ENCODE results near the gene SLC25A40. TPM values are rescaled to one million over a fixed set of nuclear protein-coding genes. Genes with fewer than 3 reads are reported as not detected.

Gene SLC25A40
- total RNA-seq, 1 experiment from 2014 or later, result 43.7 TPM

GRCh38 chr7:87876869-87877234, 692 bp upstream of the SLC25A40 start:
- POLR2A ChIA-PET, result no interaction called here
- DNase-seq (ENCODE audit: low read depth, low spot score), result no peak

DNA sequence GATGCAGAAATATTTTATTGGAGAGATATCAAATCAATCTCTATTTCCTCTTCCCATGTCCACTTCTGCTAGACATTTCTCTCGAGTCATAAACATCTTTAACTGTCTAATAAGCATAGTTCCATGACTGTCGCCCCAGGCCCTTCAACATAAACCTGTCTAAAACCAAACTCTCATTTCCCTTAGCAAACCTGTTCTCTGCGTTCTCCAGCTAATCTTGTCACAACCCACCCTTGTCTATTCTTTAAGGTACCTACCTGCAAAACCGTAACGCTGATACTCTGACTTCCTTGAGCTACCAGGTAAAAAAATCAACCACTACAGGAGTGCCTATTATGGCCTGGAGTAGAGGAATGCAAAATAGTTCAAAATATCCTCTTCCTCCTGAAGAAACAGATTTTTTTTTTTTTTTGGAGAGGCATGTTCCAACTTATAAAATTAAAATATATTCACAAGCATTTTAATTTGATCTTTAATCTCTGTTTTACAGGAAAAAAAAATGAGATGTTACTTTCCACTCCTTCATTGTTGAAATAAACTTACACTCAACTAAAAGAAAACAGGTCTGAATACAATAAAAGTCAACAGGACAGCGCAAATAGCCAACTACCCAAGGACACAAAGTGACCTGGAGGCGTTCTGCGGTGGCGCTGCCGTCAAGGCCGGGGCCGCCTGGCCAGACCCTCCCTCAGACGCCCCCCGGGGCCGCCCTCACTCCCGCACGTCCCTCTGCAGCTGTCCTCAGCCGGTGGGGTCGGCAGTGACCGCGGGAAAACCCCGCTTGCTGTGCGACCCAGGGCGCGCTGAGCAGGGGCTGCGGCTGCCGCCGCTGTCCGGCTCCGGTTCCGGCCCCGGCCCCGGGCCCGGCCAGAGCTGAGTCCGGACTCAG, 765 bp downstream of the SLC25A40 start:
- H3K27me3 ChIP-seq (ENCODE audit: control insufficient read depth, insufficient read depth, low read length), result no peaks in the 10 kb centered on the region
- DNase-seq (ENCODE audit: low read depth, low spot score), result no peak
- ChIA-PET CTCF (no interaction called here), POLR2A (no interaction called here)
- ATAC-seq, result peak; percentile 6; the same call in 1 of the 2 replicates
- H3K36me3 ChIP-seq (ENCODE audit: control insufficient read depth, insufficient read depth, low read length), result peaks cover 6% of the 10 kb centered on the region
- H3K4me3 ChIP-seq (ENCODE audit: low read depth in 2 of 2, low read length in 2 of 2), result peak overlapping the region; percentile 64 to 93
- TF ChIP-seq POLR2AphosphoS5 (IDR thresholded peaks at IDR 0.05; ENCODE audit: low read depth, low read length) (no peak), SIN3A (IDR thresholded peaks at IDR 0.05; ENCODE audit: borderline replicate concordance, insufficient read depth, low read depth, low read length) (no peak), TCF7L2 (IDR thresholded peaks at IDR 0.05; ENCODE audit: low read depth, low read length) (no peak)
- TF ChIP-seq, protein P1, sequence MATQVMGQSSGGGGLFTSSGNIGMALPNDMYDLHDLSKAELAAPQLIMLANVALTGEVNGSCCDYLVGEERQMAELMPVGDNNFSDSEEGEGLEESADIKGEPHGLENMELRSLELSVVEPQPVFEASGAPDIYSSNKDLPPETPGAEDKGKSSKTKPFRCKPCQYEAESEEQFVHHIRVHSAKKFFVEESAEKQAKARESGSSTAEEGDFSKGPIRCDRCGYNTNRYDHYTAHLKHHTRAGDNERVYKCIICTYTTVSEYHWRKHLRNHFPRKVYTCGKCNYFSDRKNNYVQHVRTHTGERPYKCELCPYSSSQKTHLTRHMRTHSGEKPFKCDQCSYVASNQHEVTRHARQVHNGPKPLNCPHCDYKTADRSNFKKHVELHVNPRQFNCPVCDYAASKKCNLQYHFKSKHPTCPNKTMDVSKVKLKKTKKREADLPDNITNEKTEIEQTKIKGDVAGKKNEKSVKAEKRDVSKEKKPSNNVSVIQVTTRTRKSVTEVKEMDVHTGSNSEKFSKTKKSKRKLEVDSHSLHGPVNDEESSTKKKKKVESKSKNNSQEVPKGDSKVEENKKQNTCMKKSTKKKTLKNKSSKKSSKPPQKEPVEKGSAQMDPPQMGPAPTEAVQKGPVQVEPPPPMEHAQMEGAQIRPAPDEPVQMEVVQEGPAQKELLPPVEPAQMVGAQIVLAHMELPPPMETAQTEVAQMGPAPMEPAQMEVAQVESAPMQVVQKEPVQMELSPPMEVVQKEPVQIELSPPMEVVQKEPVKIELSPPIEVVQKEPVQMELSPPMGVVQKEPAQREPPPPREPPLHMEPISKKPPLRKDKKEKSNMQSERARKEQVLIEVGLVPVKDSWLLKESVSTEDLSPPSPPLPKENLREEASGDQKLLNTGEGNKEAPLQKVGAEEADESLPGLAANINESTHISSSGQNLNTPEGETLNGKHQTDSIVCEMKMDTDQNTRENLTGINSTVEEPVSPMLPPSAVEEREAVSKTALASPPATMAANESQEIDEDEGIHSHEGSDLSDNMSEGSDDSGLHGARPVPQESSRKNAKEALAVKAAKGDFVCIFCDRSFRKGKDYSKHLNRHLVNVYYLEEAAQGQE (IDR thresholded peaks at IDR 0.05; ENCODE audit: insufficient read depth in 1 of 2, low read depth in 2 of 2, low read length in 1 of 2), result no peak
- TF ChIP-seq, protein P2, sequence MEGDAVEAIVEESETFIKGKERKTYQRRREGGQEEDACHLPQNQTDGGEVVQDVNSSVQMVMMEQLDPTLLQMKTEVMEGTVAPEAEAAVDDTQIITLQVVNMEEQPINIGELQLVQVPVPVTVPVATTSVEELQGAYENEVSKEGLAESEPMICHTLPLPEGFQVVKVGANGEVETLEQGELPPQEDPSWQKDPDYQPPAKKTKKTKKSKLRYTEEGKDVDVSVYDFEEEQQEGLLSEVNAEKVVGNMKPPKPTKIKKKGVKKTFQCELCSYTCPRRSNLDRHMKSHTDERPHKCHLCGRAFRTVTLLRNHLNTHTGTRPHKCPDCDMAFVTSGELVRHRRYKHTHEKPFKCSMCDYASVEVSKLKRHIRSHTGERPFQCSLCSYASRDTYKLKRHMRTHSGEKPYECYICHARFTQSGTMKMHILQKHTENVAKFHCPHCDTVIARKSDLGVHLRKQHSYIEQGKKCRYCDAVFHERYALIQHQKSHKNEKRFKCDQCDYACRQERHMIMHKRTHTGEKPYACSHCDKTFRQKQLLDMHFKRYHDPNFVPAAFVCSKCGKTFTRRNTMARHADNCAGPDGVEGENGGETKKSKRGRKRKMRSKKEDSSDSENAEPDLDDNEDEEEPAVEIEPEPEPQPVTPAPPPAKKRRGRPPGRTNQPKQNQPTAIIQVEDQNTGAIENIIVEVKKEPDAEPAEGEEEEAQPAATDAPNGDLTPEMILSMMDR (IDR thresholded peaks at IDR 0.05), result no peak
- peak overlapping the region; percentile 94 for H3K27ac ChIP-seq (ENCODE audit: low read length)
- intact Hi-C loops (cut with micrococcal nuclease; ENCODE audit: unreplicated experiment), result loop anchor here (5.0 kb wide), 1 partner anchor 248 kb away; the partner anchor contains the start of gene RUNDC3B
- H3K4me1 ChIP-seq (ENCODE audit: control insufficient read depth, insufficient read depth, low read length), result peaks cover 19% of the 10 kb centered on the region
- in situ Hi-C loops (cut with HindIII; ENCODE audit: low pct_unique_long_range_greater_than_20kb, low sequenced_read_pairs), result no loop called here
- H3K9me3 ChIP-seq (ENCODE audit: control insufficient read depth, insufficient read depth, low read depth, low read length), result peaks cover 19% of the 10 kb centered on the region; the same call in 1 of the 2 replicates
- BruUV-seq (replicated peaks), result no TSS peak

More at GRCh38 chr7:87876869-87877234, 692 bp upstream of the SLC25A40 start:
- peak overlapping the region; percentile 64 to 93 for H3K4me3 ChIP-seq (ENCODE audit: low read depth in 2 of 2, low read length in 2 of 2)
- intact Hi-C loops (cut with micrococcal nuclease; ENCODE audit: unreplicated experiment), result loop anchor here (5.0 kb wide), 1 partner anchor 250 kb away; the partner anchor contains the start of gene RUNDC3B
- H3K9me3 ChIP-seq (ENCODE audit: control insufficient read depth, insufficient read depth, low read depth, low read length), result peaks cover 5% of the 10 kb centered on the region; the same call in 1 of the 2 replicates
- H3K27me3 ChIP-seq (ENCODE audit: control insufficient read depth, insufficient read depth, low read length), result no peaks in the 10 kb centered on the region
- CTCF ChIA-PET, result no interaction called here
- peak overlapping the region; percentile 94 for H3K27ac ChIP-seq (ENCODE audit: low read length)
- ATAC-seq, result peak; percentile 16
- peaks cover 19% of the 10 kb centered on the region for H3K4me1 ChIP-seq (ENCODE audit: control insufficient read depth, insufficient read depth, low read length)
- peaks cover 12% of the 10 kb centered on the region for H3K36me3 ChIP-seq (ENCODE audit: control insufficient read depth, insufficient read depth, low read length)
- TF ChIP-seq POLR2AphosphoS5 (IDR thresholded peaks at IDR 0.05; ENCODE audit: low read depth, low read length) (no peak), TCF7L2 (IDR thresholded peaks at IDR 0.05; ENCODE audit: low read depth, low read length) (no peak), SIN3A (IDR thresholded peaks at IDR 0.05; ENCODE audit: borderline replicate concordance, insufficient read depth, low read depth, low read length) (no peak)
- TF ChIP-seq, protein P2 (IDR thresholded peaks at IDR 0.05), result no peak
- TF ChIP-seq, protein P1 (IDR thresholded peaks at IDR 0.05; ENCODE audit: insufficient read depth in 1 of 2, low read depth in 2 of 2, low read length in 1 of 2), result no peak
- BruUV-seq (replicated peaks), result no TSS peak
- in situ Hi-C loops (cut with HindIII; ENCODE audit: low pct_unique_long_range_greater_than_20kb, low sequenced_read_pairs), result no loop called here
